Germinal center (tissue), 1 donor: ENCODE data around the gene GPR55.

Experiments
- DNase-seq: peaks from one replicate; pipeline ENCODE4 v3.0.0; 2012; ENCODE audit warnings: mixed read lengths, low spot score

The GPR55 gene

DNA sequence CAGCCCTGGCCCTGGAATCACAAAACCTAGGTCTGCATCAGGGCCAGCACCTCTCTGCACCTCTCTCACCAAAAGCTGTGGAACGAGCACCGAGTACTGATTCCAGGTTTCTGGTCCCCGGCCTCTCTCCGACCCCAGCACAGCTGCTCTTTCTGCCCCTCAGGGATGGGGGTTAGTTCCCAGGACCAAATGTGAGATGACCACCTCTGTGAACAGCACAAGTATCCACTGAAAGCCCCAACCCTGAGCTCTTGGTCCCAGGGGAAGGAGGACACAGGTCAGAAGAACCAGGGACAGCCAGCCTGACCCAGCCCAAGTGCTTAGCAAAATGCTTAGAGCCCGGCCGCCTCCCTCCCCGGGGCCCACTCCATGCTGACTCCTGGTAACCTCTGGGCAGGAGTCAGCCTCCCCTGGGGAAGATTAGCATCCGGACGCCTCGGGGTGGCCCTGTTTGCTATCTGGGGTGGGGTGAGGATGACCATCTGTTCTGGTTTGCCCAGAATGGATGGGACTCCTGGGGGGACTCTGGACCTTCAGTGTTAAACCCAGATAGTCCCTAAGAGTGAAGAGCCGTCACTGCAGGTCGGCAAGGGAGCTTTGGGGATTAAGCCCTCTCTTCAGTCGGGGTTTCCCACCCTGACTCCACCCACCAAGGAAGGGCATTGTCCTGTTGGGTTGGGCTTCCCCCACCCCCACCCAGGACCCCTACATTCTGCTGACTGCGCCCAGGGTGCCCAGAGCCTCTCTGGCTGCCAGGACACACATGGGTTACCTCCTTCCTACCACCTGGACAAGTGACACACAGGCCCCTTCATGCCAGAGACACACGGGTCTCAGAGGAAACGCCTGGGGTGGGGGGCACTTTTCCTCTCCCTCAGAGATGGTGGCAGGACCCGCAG is 9.4 kb upstream of the GPR55 start:
- DNase-seq = no peak

DNA sequence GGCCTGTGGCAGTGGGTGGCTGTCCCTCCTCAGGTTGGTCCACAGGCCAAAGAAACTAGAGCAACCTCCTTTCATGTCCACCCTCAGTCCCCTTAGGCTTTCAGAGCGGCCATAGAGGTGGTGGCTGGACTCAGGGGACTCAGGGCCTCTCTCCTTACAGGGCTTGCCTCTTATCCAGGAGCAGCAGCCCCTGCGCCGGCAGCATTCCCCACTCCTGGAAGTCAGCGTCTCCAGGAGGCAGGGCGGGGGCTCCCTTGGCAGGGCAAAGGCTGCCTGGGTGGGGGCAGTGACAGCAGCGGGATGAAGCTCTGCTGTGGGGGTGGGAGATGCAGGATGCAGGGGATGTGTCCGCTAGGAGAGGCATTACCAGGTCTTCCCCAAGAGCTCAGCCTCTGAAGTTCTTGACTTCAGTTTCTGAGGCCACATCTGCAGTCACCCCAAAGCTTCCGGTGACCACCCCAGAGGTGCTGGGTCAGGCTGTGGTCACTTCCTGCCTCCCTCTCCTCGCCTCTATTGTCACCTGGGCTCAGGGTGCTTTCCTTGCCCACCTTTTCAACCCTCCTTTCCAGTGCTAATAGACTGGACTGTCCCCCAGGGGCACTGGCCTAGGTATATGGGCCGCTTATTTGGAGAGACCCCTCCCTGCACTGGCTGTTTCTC is 8.6 kb upstream of the GPR55 start:
- no peak for DNase-seq

DNA sequence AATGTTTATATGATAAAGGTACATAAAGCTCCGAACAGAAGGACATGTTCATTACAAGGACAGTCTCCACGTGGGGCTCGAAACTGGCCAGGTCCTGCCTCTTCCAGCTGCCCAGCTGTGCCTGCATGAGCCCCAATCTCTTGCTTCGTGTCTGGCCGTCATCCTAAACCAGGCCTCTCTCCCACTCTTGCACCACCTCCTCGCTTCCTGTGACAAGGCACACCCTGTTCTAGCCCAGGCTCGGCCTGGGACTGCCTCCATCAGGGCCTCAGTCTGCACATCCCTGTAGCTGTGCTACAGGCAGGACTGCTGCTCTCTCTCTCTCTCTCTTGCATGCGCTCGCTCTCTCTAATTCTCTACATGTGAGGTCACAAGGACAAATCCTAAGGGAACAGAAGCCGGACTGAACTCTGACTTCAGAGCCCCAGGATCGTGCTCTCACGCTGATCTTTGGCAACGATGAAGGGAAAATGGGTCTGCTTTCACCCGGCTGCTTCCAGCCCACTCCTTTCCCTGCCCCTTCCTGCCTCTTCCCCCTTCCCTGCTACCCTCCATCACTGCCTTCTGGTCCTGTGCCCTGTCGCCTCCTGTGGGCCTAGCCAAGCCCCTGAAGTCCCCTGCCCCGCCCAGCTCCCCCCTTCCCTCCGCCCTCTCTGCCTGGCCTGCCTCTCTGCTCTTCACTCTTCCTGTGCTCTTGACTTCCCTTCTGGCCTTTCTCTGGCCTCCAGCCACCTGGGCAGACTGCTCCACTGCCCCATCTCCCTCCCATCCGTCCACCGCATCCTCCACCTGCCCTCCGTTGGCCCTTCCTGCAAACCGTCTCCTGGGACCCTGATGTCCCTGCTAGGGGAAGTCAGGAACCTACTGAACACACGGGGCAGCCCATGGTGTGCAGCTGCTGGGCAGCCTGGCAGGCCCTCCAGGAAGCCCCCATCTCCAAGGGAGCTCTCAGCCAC is 7.8 kb upstream of the GPR55 start:
- no peak for DNase-seq

DNA sequence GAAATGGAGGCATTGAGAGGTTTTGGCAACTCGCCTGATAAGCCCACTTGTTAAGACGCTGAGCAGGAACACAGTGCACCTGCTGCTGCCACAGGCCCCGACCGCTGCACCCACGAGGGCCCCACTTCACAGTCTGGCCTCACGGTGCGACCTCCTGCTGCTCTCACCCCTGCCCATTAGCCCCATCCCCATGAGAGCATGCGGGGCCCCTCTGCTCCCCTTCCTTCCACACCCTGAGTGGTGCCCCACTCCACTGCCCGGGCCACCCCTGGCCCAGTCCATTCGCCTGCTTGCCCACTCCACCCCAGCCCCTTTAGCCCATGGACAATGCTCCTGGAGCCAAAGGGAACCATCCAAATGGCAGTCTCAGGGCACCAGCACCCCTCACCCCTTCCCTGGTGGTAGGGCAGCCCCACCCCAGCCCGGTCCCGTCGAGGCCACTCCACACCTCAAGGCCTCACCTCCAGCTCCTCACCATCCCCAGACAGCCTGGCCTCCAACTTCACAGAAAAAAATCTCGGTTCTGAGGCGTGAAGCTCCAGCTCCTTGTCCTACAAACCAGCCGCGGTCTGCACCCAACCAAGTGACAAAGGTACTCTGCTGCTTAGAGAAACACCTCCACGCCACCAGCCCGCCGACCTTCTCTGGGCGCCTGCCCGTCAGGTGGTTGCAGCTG is 6.7 kb upstream of the GPR55 start:
- DNase-seq = no peak

DNA sequence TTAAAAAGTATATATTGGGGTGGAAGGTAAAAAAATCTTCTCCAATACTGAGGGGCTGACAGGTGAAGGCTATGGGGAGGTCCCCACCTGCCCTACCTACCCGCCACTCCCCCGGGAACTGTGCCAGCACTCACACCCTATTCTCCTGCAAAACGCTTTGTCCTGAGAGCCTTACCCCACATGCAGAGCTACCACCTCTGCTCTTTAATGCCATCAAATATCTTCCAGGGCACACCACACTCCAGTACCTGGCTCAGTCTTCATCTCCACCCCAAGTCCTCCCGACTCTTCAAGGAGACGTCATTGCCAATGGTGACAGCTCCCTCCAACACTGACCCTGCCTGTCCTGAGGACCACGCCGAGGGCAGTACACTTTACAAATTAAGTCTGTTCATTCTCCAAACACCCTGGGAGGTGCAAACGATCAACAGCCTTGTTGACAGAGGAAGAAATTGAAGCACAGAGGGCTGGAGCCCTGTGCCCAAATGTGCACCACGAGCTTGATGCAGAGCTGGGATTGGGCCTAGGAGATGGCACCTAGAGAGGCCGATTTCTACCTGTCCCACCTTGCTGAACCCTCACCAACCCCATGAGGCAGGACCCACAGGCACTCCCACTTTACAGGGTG is 6.0 kb upstream of the GPR55 start:
- DNase-seq = no peak

DNA sequence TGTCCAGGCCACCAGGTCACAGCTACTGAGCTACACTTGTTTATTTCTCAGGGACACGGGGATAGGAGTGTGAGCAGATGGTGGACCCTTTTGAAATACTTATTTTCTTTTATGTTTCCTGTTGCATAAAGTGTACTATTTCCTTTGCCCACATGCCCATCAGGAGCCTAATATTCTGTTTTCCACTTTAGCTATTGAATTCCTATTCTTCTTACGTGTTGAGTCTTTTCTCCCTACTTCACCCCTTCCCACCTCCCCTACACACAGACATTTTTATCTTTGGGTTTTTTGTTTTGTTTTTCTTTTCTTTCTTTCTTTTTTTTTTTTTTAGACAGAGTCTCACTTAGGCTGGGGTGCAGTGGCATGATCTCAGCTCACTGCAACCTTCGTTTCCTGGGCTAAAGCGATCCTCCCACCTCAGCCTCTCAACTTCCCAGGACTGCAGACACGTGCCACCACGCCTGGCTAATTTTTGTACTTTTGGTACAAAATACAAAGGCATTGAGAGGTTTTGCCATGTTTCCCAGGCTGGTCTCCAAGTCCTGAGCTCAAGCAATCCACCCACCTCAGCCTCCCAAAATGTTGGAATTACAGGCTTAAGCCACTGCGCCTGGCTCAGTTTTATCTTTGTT is 5.2 kb upstream of the GPR55 start:
- no peak for DNase-seq

DNA sequence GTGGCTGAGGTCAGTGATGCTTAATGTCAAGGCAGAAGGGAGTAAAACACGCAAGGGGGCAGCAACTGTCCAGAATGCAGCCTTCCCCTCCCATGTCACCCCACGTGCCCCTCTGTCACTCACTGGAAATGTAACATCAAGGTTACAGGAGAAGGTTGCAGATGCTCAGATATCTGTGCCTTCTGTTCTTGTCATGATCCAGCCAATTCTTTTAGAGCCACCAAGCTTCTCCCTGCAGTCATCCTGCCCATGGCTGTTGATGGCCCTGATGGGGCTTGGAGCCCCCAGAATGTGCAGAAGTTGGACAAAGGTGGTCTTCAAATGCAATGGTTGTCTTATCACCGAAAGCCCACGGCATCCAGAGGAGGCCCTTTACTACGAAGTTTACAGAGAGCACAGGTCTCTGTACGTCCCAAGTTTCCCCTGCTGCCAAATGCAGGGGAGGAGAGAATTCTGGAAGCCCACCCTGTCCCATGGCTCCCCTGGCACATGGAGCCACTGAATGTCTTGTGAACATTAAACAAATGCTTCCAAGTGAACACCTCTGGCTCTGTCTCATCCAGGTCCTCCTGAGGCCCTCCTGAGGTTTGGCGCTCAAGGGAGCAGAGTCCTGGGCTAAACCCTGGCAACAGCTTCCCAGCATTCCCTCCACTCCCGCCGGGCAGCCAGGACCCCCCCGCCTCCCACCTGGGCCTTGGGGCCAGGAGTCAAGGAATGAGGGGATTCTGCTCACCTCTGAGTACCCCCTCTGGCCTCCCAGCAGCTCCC is 4.5 kb upstream of the GPR55 start:
- DNase-seq = no peak

DNA sequence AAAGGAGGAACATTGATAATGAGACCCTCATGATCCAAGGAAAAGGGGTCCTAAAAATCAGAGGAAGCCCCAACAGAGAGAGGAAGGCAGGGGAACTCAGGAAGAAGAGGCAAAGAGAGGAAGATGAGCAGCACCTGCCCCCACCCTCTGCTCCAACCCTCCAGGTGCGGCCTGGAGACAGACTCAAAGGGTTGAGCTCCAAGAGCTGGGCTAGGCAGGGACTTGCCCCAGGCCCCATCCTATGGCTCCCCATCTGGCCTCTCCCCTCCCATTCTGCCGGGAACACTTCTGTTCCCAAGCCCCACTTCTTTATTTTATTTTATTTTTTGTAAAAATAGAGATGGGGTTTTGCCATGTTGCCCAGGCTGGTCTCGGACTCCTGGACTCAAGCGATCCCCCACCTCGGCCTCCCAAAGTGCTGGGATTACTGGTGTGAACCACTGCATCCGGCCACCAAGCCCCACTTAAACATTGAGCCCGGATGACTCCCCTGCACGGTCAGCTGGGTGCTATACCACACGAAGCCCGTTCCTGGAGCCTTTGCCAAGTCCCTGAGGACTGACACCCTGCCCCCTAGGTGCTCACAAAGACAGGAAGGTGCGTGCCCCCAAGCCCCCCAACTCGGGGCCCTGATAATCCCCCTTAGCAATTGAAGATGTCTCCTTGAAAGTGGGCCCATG is 3.8 kb upstream of the GPR55 start:
- DNase-seq = no peak

DNA sequence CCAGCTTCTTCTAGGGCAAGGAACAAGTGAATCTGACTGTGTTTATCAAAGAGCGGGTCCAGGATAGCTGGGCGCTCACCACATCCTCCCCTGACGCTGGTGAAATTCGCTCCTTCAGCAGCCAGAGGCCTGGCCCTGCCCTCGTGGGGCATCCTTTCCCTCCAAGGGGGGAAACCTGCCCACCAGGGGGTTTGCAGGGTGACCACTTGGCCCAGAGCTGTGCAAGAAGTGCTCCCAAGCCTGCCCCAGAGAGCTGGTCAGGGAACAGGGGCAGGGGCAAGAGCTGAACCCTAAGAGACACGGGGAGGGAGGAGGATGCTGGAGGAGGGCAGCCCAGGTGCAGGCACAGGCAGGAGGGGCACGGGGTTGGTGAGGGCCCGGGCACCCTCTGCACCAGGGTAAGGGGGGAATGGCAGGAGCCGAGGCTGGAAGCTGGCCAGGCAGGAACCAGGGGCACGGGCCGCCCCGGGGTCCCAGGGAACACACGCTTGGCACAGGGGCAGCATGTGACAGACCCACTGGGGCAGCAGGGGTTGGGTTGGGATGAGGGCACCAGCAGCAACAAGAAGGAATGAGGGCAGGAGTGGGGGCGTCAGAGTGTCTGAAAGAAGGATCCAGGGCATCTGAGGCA is 2.8 kb upstream of the GPR55 start:
- DNase-seq = no peak

DNA sequence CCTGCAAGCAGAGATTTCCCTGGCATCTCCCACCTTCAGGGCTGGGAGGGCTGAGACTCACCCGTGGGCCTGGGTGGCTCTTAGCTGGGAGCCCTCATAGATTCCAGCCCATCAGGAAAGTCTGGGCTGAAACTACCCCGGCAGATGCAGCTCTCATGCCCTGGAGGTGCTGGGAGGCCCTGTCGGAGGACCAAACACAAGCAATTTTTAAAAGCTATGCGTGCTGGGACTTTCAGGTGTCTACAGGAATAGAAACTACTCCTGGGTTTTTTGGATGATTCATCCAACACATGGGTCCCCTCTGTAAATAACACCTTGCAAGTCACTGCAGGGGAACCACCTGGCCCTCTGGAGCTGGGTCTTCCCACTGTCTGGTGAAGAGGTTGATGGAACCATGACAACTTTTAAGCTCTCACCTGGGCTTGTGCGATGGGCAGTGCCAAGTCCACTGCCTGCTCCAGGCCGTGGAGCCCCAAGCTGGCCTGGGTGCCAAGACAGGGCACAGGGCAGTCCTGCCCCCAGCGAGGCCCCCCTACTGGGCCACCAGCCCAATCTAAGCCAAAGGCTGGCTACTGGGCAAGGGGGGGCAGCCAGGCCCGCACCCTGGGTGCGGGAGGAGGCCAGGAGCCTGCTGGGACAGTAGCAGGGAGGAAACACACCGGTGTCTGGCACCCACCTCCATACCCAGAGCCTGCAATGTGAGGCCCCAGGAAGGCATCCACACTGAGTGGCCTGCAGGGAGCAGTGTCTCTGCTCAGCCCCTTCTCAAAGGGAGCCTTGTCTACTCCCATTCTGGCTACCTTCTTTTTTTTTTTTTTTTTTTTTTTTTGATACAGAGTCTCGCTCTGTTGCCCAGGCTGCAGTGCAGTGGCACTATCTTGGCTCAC is 1.1 kb upstream of the GPR55 start:
- DNase-seq = no peak

DNA sequence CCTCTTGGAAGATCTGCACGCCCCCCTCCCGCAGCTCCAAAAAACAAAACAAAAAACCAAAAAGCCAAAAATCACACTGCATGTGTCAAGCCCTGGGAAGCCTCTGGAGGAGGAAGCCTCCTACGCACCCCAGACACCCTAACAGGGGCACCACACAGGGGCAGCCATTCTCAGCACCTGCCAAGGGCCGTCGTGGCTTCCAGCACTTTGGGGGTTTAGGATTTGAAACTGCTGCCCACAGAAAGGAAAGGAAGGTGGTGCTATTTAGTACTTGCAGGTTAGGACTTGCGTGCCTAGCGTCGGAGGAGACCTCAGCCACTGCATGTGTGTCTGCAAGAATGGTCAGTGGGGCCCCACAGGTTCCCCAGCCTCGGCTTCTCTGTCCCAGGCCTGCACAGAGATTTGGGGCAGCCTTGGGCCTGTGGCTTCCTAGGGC is 419 bp upstream of the GPR55 start:
- no peak for DNase-seq

DNA sequence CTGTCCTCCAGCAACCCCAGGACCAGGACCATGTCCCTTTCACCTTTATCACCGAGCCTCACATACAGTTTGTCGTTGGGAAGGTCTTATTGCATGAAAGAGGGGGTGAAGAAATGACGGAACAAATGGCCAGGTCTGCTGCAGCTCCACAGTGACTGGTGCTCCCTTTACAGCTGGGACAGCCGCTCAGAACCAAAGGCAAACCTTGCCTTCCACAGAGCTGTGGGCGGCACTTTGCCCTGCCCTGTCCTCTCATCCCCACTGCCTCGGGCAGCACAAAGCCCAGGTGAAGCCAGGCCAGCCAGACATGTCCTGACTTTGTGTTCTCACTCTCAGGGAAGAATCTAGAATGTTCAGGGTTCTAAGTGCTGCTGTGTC is 961 bp downstream of the GPR55 start:
- no peak for DNase-seq

DNA sequence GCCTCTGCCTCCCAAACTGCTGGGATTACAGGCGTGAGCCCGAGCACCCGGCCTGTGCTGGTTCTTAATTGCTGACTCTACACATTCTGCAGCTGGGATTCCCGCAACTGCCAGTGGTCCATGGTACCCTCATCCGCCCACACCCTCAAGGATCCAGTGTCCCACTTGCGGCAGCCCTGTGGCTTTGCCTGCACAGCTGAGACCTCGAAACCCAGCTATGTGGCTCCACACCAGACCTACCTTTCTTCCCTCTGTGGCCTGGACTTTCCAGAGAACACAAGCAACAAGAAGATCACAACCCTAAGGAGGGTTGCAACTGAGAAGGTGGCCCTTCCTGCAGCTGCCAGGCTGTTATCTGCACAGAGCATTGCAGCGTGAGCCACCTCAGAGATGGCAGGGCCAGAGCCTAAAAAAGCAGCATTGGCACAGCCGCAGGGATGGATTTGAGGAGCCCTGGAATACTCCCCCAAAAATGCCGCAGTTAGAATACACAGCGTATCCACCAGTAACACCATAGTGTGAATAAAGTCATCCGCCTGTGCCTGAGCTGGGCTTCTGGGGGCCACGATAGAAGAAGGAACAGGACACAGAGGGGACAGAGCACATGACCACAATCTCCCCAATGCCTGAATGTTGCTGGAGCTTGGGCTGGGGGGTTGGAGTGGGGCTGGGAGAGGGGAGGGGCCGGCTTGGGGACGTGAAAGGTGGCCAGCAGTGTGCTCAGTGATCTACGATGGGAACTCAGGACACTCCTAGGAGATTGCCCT is 1.9 kb downstream of the GPR55 start:
- DNase-seq = no peak

DNA sequence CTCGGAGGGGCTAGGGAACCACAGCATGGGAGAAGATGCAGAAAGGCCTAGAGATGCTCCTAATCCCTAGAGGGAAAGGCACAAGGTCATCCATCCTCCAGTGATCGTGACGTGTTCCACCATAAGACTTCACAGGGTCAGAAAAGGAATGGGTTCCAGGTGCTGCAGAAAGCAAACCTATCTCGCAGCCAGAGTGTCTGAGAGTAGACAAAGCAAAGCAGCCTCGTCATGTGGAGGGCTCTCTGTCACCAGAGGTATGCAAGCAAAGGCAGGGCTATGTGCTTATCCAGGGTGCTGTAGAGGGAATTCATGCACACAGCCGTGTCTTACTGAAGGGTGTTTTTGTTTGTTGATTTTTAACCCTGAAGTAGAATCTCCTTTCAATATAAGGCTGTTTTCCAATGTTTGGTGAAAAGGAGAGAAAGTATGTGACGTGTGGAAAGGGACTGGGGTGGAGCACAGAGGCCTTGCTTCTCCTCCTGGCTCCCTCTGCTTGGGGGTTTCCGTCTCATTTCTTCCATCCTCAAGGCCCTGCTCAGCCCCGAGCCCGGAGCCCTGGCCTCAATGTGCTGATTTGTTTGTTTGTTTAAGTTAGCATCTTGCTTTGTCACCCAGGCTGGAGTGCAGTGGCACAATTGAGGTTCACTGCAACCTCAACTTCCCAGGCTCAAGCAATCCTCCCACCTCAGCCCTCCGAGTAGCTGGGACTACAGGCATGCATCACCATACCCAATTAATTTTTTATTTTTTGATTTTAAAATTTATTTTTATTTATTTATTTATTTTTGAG is 3.0 kb downstream of the GPR55 start:
- no peak for DNase-seq

DNA sequence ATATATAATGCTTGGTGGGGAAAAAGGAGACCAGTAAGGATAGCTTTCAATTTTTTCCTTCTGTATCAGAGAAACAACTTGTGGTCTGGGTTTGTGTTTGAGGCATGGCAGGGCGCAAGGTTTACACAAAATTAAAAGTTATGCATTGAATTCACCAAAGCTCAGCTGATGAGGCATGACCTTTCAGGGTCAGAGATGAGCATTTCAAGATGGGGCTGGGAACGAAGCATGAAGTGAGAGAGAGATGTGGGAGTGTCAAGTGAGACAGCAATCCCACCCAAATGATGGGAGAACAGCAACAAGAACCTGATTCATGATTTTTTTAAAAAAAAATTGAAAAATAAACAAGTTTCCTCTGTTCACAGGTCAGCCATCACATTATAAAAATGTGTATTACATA is 4.9 kb downstream of the GPR55 start:
- no peak for DNase-seq

DNA sequence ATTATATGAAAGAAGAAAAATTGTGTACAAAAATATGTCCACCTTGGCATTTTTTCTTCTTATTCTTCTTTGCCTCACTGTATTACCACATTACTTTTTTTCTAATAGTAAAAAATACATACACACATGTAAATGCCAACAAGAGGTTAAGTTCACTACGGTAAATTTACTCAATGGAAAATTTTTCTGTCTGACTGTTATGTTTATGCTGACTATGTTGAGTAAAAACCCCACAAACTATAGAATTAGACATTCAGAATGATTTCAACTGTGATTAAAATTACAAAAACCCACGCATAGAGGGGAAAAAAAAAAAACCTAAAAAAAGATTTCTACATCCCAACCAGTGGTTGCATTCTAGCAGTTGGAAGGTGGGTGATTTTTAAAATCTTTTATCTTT is 5.4 kb downstream of the GPR55 start:
- no peak for DNase-seq
